Mucosa of rectum (tissue), 2 donors: Measurements from ENCODE around the gene A2M.
A peak's percentile ranks its signal among the peaks of the same experiment; 100 is the strongest.

Experiments used
- H3K27ac ChIP-seq, 2 donors: one replicate each; pipeline ENCODE4 v1.7.0; 2013; ENCODE audit warnings: inconsistent platforms in 2 of 2, low read depth in 2 of 2, low read length in 2 of 2
- H3K27me3 ChIP-seq, 2 donors: one replicate each; pipeline ENCODE4 v1.7.0; 2013; ENCODE audit warnings: low read length in 2 of 2; ENCODE audit not compliant: control insufficient read depth in 2 of 2, insufficient read depth in 2 of 2
- H3K36me3 ChIP-seq, 2 donors: one replicate each; pipeline ENCODE4 v1.7.0; 2013; ENCODE audit warnings: low read length in 2 of 2; ENCODE audit not compliant: control insufficient read depth in 2 of 2, insufficient read depth in 2 of 2
- H3K4me1 ChIP-seq, 2 donors: one replicate each; pipeline ENCODE4 v1.7.0; 2013; ENCODE audit warnings: low read length in 2 of 2, mild to moderate bottlenecking in 1 of 2; ENCODE audit not compliant: control insufficient read depth in 2 of 2, insufficient read depth in 2 of 2
- H3K4me3 ChIP-seq, 2 donors: one replicate each; pipeline ENCODE4 v1.7.0; 2013; ENCODE audit warnings: low read length in 2 of 2
- H3K9ac ChIP-seq, 2 donors: one replicate each; pipeline ENCODE4 v1.7.0; 2013; ENCODE audit warnings: low read length in 2 of 2, low read depth in 1 of 2, mild to moderate bottlenecking in 1 of 2
- H3K9me3 ChIP-seq, 2 donors: one replicate each; pipeline ENCODE4 v1.7.0; 2013; ENCODE audit warnings: low read length in 2 of 2; ENCODE audit not compliant: control insufficient read depth in 2 of 2
- donor health status: healthy.
- donor health status: Normal muscosa, but diverticular disease.

The A2M gene

DNA sequence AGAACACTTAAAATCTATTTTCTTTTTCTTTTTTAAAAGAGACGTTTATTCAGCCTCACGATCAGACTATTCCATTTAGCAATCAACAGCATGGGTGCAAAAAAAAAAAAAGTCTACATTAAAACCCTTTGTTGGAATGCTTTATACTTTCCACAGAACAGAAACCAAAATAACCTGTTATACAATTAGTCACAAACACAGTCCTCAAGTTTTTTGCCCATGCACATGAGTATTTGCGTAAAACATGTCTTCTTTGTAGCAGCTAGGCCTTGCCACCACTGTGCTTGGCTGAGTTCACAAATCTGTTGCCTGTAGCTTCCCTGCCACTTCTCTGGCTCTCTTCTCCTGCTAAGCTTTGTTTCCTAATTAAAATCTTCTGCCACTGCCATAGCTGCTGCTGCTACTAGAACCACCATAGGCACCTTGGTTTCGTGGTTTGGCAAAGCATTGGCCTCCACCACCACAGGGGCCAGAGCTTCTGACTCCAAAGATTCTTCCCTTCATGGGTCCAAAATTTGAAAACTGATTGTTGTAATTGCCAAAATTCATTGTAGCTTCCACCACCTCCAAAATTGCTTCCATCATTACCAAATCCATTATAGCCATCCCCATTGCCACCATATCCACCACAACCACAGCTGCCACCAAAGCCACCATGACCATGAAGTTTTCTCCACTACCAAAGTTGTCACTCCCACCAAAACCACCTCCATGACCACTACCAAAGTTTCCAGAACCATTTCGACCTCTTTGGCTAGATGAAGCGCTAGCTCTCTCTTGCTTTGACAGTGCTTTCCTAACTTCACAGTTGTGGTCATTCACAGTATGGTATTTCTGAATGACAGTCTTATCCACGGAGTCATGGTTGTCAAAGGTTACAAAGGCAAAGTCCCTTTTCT is 88.3 kb downstream of the A2M start:
- H3K27ac ChIP-seq: no peak overlapping the region
- H3K4me3 ChIP-seq: no peak overlapping the region
- H3K9me3 ChIP-seq: no peaks in the 10 kb centered on the region
- no peaks in the 10 kb centered on the region for H3K36me3 ChIP-seq
- H3K4me1 ChIP-seq: no peaks in the 10 kb centered on the region
- no peaks in the 10 kb centered on the region for H3K27me3 ChIP-seq
- no peak overlapping the region for H3K9ac ChIP-seq

DNA sequence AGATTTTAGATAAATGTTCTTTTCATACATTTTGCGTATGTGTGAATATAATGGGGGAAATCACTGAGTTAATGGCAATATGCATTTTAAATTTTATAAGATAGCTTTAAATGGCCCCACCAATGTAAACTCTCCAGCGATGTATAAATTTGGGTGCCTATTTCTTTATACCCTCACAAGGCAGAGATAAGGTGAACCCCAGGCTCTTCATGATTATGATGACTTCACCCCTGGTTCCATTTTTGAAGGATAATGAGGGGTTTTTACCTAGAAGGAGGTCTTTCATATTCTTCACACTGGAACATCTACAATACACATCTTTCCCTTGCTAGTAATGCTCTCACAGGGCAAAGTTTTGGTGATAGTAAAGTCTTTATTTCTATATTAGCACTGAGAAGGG is 91.2 kb downstream of the A2M start:
- Histone ChIP-seq H3K9ac (no peak overlapping the region), H3K36me3 (no peaks in the 10 kb centered on the region), H3K27me3 (no peaks in the 10 kb centered on the region), H3K4me3 (no peak overlapping the region), H3K27ac (peak overlapping the region in 1 of 2 donors; percentile 13), H3K9me3 (no peaks in the 10 kb centered on the region), H3K4me1 (no peaks in the 10 kb centered on the region)

DNA sequence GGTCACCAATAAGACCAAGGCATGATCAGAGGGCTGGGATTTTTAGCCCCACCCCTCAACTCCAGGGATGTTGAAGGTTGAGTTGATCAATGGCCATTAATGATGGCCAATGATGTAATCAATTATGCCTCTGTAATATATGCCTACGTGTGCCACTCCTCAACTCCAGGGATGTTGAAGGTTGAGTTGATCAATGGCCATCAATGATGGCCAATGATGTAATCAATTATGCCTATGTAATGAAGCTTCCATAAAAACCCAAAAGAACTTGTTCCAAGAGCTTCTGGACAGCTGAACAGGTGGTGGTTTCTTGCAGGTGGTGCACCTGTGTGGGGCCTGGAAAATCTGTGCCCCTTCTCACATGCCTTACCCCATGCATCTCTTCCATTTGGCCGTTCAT is 93.1 kb downstream of the A2M start:
- H3K27ac ChIP-seq: no peak overlapping the region

More for the DNA sequence above, 93.1 kb downstream of the A2M start:
- H3K9ac ChIP-seq: no peak overlapping the region
- no peak overlapping the region for H3K4me3 ChIP-seq
- H3K27me3 ChIP-seq: no peaks in the 10 kb centered on the region
- no peaks in the 10 kb centered on the region for H3K36me3 ChIP-seq
- peaks cover 0 to under 1% of the 10 kb centered on the region in 2 donors for H3K9me3 ChIP-seq
- no peaks in the 10 kb centered on the region for H3K4me1 ChIP-seq
